Glutamatergic neuron (in vitro differentiated cells): ENCODE data around the gene ITGBL1. TPM values are rescaled to one million over a fixed set of nuclear protein-coding genes. Genes with fewer than 3 reads are reported as not detected.
A peak's percentile ranks its signal among the peaks of the same experiment; 100 is the strongest.

Experiments used
- DNase-seq: peaks from one replicate; pipeline ENCODE4 v3.0.0; 2022
- H3K27ac Mint-ChIP-seq: one replicate; pipeline ENCODE4 v1.8.0; 2020; ENCODE audit warnings: mild to moderate bottlenecking, mixed read lengths, inconsistent platforms; ENCODE audit not compliant: unreplicated experiment
- H3K27me3 Mint-ChIP-seq: one replicate; pipeline ENCODE4 v1.8.0; 2020; ENCODE audit warnings: mild to moderate bottlenecking, moderate library complexity, mixed read lengths, inconsistent platforms; ENCODE audit not compliant: unreplicated experiment
- H3K36me3 Mint-ChIP-seq: one replicate; pipeline ENCODE4 v1.8.0; 2020; ENCODE audit warnings: mild to moderate bottlenecking, mixed read lengths, inconsistent platforms; ENCODE audit not compliant: unreplicated experiment
- H3K4me1 Mint-ChIP-seq: one replicate; pipeline ENCODE4 v1.8.0; 2020; ENCODE audit warnings: mild to moderate bottlenecking, low read depth, mixed read lengths, inconsistent platforms; ENCODE audit not compliant: unreplicated experiment
- H3K4me3 Mint-ChIP-seq: one replicate; pipeline ENCODE4 v1.8.0; 2020; ENCODE audit warnings: mild to moderate bottlenecking, mixed read lengths, inconsistent platforms; ENCODE audit not compliant: unreplicated experiment
- H3K9me3 Mint-ChIP-seq: one replicate; pipeline ENCODE4 v1.8.0; 2020; ENCODE audit warnings: mild to moderate bottlenecking, moderate library complexity, mixed read lengths, inconsistent platforms; ENCODE audit not compliant: unreplicated experiment
- total RNA-seq: library from RNA; stranded (reverse); fragmentation: NEBNext Ultra II Directional; extraction: Animal tissue kit (Norgen Biotek cat#: 25700); gene quantifications from one replicate; pipeline ENCODE4 v1.2.1, GENCODE V29; 2021; ENCODE audit not compliant: unreplicated experiment
- TF ChIP-seq, protein P1 (sequence below): fragments of 200-600 bp; sonication (generic); IDR thresholded peaks from one replicate; pipeline ENCODE4 v1.5.0; 2021; ENCODE audit not compliant: partially characterized antibody, unreplicated experiment

ITGBL1 gene
- total RNA-seq, 1 donor from 2014 or later: not detected

- H3K27ac Mint-ChIP-seq: peak overlapping the region; percentile 62
- TF ChIP-seq, protein P1, sequence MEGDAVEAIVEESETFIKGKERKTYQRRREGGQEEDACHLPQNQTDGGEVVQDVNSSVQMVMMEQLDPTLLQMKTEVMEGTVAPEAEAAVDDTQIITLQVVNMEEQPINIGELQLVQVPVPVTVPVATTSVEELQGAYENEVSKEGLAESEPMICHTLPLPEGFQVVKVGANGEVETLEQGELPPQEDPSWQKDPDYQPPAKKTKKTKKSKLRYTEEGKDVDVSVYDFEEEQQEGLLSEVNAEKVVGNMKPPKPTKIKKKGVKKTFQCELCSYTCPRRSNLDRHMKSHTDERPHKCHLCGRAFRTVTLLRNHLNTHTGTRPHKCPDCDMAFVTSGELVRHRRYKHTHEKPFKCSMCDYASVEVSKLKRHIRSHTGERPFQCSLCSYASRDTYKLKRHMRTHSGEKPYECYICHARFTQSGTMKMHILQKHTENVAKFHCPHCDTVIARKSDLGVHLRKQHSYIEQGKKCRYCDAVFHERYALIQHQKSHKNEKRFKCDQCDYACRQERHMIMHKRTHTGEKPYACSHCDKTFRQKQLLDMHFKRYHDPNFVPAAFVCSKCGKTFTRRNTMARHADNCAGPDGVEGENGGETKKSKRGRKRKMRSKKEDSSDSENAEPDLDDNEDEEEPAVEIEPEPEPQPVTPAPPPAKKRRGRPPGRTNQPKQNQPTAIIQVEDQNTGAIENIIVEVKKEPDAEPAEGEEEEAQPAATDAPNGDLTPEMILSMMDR: no peak
- H3K4me1 Mint-ChIP-seq: no peaks in the 10 kb centered on the region
- H3K9me3 Mint-ChIP-seq: no peaks in the 10 kb centered on the region
- no peaks in the 10 kb centered on the region for H3K36me3 Mint-ChIP-seq
- DNase-seq: peak; percentile 42
- H3K4me3 Mint-ChIP-seq: peak overlapping the region; percentile 81
- H3K27me3 Mint-ChIP-seq: peaks cover 2% of the 10 kb centered on the region
Measured at GRCh38 chr13:101415358-101416174, 36.9 kb upstream of the ITGBL1 start.

DNA sequence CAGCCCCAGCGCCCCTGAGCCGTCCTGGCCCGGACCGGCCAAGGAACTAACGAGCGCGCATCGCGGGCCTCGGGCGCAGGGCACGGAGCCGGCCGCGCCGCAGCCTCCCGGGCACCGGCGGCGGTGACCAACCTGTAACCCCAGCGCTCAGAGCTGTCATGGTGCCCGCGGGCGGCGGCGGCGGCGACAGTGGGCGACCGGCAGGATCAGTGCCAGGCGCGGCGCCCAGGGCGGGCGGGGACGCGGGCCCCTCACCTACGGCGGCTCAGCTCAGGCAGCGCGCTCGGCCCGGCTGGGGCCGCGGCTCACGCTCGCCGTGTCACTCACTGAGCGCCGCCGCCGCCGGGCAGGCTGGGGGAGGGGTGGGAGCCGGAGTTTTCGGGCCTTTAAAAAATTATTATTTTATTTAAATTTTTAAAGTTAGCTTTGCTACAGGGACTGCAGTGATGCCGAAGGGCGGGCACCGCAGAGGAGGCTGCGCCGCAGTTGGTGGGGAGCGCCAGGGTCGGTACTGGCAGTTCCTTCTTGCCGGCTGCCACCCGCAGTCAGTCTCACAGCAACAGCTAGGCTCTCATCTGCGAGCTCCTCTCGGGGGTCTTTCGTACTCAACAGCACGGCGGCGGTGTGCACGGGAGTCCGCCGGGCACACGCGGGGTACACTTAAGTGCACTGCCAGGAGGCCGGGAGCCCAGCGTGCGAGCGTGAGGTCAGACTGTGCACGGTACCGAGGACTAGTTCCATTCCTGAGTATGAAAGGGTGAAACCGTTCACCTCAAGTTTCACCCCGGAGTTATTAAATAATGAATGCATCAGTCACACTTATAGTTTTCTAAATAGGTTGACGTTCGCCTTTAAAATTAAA, 36.1 kb upstream of the ITGBL1 start, which contains the start of gene NALCN:
TSS of gene NALCN (minus strand) at position 328 of the 862 bp plus-strand sequence. CDS start 17,382 bp downstream, outside the sequence.
- Mint-ChIP-seq H3K36me3 (no peaks in the 10 kb centered on the region), H3K4me3 (peak within 1 kb of the TSS; percentile 87), H3K4me1 (no peaks in the 10 kb centered on the region), H3K27me3 (peaks cover 2% of the 10 kb centered on the region), H3K9me3 (no peaks in the 10 kb centered on the region), H3K27ac (peak within 1 kb of the TSS; percentile 62)
- TF ChIP-seq, protein P1: no peak
- peak; percentile 49 for DNase-seq

DNA sequence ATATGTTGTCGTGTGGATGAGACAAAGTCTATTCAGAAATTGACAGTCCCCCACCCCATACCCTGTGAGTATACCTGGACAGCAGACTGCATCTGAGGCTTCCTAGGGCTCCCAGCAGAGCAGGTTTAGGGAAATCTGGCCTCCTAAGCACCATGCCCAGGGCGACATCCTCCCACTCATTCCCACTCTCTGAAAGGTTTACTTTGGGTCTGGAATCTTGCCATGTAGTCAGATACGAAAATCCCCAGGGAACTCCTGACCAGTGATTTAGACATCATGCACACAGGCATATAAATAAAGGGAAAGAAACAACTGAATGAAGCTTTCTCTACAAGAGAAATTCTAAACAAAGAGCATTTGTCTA, 35.5 kb upstream of the ITGBL1 start:
- no peaks in the 10 kb centered on the region for H3K4me1 Mint-ChIP-seq
- H3K9me3 Mint-ChIP-seq: no peaks in the 10 kb centered on the region
- no peak overlapping the region for H3K27ac Mint-ChIP-seq
- no peaks in the 10 kb centered on the region for H3K36me3 Mint-ChIP-seq
- peaks cover 2% of the 10 kb centered on the region for H3K27me3 Mint-ChIP-seq
- DNase-seq: no peak
- TF ChIP-seq, protein P1: no peak
- peak overlapping the region; percentile 87 for H3K4me3 Mint-ChIP-seq

DNA sequence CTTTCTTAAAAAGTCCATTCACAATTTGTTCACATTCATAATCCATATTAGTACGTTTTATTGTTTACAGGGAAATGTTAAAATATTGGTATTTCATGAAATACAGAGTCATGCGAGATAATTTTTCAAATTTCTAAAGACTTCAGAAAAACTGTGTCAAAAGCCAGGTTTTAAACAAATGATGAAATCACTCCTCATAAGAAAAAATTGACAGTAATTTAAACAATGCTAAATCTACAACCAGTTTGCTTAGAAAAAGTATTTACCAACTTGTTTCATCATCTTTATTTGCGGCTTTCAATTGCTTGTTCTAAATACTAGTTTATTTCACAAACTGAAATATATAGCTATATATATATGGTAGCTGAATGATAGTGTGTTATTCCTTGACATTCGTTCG, 35.0 kb upstream of the ITGBL1 start:
- TF ChIP-seq, protein P1: no peak
- Mint-ChIP-seq H3K36me3 (no peaks in the 10 kb centered on the region), H3K27me3 (peaks cover 2% of the 10 kb centered on the region), H3K4me3 (no peak overlapping the region), H3K27ac (no peak overlapping the region), H3K4me1 (no peaks in the 10 kb centered on the region), H3K9me3 (no peaks in the 10 kb centered on the region)
- DNase-seq: no peak
